ENCODE data around the gene RSPRY1.
A peak's percentile ranks its signal among the peaks of the same experiment; 100 is the strongest.

The RSPRY1 gene

DNA sequence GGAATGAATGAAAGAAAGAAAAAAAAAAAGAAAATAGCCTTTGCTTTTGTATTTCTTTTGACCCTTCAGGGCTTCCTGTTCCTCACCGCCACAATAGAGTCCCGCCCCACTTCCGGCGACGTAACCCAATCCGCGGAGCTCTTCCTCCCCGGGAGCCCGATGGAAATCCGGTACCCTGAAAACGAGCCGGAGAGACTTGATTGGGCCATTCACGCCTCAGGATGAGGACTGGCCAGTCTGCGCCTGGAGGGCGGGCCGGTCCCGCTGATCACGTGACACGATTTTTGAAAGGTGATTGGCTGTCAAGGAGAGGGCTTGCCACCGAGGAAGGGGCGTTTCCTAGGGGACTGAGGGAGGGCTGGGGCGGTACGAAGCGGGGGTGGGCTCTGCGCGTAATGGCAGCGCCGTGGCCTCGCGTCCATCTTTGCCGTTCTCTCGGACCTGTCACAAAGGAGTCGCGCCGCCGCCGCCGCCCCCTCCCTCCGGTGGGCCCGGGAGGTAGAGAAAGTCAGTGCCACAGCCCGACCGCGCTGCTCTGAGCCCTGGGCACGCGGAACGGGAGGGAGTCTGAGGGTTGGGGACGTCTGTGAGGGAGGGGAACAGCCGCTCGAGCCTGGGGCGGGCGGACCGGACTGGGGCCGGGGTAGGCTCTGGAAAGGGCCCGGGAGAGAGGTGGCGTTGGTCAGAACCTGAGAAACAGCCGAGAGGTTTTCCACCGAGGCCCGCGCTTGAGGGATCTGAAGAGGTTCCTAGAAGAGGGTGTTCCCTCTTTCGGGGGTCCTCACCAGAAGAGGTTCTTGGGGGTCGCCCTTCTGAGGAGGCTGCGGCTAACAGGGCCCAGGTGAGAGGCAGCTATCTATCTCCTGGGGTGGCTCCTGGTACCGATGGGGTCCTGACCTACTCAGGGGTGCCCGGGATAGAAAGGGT, at the start of gene RSPRY1, which contains the start of gene PSME3IP1:
RSPRY1 (plus strand) TSS at position 385 of the 927 bp plus-strand sequence. CDS start 18,330 bp downstream, outside the sequence.
PSME3IP1 (minus strand) TSS at position 95 of the 927 bp plus-strand sequence. CDS start 12,185 bp downstream, outside the sequence.
- peak within 1 kb of the TSS; percentile 95 to 99 for H3K27ac ChIP-seq
- H3K4me3 ChIP-seq = peak within 1 kb of the TSS; percentile 100
- DNase-seq (ENCODE audit: low spot score) = peak; percentile 100
- TF ChIP-seq, protein P1, sequence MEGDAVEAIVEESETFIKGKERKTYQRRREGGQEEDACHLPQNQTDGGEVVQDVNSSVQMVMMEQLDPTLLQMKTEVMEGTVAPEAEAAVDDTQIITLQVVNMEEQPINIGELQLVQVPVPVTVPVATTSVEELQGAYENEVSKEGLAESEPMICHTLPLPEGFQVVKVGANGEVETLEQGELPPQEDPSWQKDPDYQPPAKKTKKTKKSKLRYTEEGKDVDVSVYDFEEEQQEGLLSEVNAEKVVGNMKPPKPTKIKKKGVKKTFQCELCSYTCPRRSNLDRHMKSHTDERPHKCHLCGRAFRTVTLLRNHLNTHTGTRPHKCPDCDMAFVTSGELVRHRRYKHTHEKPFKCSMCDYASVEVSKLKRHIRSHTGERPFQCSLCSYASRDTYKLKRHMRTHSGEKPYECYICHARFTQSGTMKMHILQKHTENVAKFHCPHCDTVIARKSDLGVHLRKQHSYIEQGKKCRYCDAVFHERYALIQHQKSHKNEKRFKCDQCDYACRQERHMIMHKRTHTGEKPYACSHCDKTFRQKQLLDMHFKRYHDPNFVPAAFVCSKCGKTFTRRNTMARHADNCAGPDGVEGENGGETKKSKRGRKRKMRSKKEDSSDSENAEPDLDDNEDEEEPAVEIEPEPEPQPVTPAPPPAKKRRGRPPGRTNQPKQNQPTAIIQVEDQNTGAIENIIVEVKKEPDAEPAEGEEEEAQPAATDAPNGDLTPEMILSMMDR (IDR thresholded peaks at IDR 0.05) = no peak

DNA sequence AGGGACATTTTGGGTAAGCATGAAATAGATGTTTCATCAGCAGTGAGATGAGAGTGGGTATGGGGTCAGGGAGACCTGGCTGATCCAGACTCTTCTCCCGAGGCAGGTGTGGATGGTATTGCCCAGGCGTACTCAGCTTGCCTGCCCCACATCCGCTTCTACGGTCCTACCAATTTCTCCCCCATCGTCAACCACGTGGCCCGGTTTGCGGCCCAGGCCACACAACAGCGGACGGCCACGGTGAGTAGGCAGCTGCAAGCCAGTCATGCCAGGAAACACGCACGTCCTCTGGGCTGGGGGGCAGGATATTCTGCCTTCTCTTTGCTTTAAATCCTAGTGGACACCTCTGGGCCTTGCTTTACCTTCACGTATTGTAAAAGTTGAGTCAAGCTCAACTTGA, 49.1 kb upstream of the RSPRY1 start:
- DNase-seq (ENCODE audit: low spot score) = no peak
- no peak overlapping the region for H3K27ac ChIP-seq
- TF ChIP-seq, protein P1 (IDR thresholded peaks at IDR 0.05) = no peak

DNA sequence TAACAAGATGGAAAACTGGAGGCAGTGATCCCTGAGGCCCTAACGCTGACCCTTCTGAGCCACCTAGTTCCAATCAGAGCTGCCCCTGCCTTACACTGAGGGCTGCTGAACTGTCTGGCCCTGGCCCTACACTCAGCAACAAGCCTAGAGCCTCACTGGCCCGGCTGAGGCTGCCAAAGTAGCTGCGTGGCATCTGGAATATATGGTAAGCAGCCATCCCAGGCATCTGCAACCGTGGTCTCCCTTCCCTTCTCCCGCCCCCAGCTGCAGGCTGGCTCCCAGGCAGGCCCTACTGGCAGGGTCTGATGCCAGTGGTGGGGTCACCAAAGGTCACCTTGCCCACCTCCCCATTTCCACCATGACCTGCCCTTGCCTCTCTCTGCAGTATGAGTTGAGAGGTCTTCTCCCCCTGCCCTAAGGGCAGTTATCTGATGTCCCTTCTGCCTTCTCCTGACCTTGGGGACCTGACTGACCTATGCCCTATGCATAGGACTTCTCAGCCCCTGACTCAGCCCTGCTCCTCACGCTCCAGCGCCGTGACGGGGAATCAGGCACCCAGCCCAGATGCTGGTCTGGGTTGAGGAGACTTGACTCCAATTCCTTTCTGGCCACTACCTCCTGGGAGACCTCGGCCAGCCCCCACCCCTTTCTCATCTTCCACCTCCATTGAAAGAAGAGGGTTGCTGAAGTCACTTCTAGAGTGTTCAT, 48.4 kb upstream of the RSPRY1 start:
- Histone ChIP-seq H3K27ac (no peak overlapping the region), H3K4me3 (no peak overlapping the region)
- TF ChIP-seq, protein P1 (IDR thresholded peaks at IDR 0.05) = no peak
- no peak for DNase-seq (ENCODE audit: low spot score)

More for the DNA sequence above, 49.1 kb upstream of the RSPRY1 start:
- no peak overlapping the region for H3K4me3 ChIP-seq

DNA sequence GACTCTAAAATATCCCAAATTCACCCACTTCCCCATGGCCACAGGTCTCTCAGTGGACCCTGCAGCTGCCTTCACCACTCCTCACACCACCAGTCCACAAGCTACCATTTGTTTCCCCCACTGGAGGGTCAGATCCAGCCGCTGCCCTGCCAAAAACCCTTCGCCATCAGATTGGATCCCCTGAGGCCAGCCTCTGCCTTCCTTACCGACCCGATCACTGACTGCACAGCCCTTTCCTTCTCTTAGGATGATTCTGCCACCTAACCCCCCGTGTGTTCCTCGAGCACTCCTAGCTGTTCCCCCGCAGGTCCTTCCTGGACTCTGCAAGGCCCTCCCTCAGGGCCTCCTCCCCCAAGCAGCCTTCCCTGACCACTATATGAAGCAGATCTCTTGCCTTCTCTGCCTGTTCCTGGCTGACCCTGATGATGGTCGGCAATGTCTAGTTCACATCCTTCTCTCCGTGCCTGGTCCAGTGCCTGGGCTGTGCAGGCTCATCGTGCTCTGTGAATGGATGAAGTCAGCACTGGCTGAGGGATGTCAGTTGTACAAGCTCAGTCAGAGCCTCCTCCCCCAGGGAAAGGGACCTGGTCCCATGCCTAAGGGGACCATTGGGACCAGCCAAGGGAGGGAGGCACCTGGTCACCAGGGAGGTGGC, 47.7 kb upstream of the RSPRY1 start:
- Histone ChIP-seq H3K4me3 (no peak overlapping the region), H3K27ac (no peak overlapping the region)
- TF ChIP-seq, protein P1 (IDR thresholded peaks at IDR 0.05) = no peak
- DNase-seq (ENCODE audit: low spot score) = no peak

DNA sequence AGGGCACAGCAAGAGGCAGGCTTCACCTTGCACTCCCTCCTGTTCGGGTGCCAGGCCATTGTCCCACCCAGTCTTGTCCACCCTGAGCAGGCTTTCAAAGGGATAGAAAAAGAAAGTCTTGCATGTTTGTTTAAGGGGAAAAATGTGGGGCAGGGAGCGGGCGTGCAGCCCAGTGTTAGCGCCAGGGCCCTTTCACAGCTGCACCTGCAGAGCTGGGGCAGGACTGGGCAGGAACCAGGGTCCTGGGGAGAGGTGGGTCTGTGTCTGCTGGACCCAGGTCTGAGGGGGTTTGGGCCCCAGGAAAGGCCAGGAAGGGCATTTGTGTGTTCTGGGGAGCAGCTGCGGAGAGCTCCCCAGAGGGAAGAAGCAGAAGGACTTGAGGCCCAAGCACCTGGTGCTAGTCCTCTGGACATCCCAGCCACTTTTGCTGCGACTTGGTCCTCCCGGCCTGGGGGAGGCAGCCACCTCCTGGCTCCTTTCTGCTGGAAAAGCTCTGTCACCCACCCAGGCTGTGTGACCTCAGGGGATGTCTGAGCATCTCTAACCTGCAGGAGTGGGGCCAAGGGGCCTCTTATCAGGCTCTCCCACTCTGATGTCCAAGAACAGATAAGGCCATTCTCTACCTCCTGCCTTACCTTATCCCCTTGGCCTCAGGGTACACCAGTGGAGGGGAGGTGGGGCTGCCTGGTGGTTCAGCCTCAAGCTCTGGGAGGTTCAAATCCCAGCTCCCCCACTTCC, 45.0 kb upstream of the RSPRY1 start:
- no peak for DNase-seq (ENCODE audit: low spot score)
- TF ChIP-seq, protein P1 (IDR thresholded peaks at IDR 0.05) = no peak
- H3K27ac ChIP-seq = no peak overlapping the region
- no peak overlapping the region for H3K4me3 ChIP-seq
